Measurements from ENCODE around the gene CD101.

- no peak for TF ChIP-seq EZH2 (IDR thresholded peaks at IDR 0.05; ENCODE audit: borderline replicate concordance)
- no peak for TF ChIP-seq CTCF (IDR thresholded peaks at IDR 0.05; ENCODE audit: poor library complexity)
These were observed 7.1 kb downstream of the CD101 start for GRCh38 chr1:117008656-117009055.
